DOHH2 (cell line): Measurements from ENCODE around the gene RAB22A.

Experiments used
- CTCF ChIP-seq: fragments of 200-600 bp; sonication (generic); IDR thresholded peaks from one replicate; pipeline ENCODE4 v1.5.1; 2014; ENCODE audit warnings: antibody characterized with exemption, mild to moderate bottlenecking, low read depth, low read length; ENCODE audit not compliant: poor library complexity, severe bottlenecking
- EZH2phosphoT487 ChIP-seq: fragments of 200-600 bp; sonication (generic); IDR thresholded peaks from 2 replicates; pipeline ENCODE4 v1.6.1; 2017; ENCODE audit warnings: borderline replicate concordance, mild to moderate bottlenecking, antibody characterized with exemption, low read length, moderate library complexity, mixed read lengths

DNA sequence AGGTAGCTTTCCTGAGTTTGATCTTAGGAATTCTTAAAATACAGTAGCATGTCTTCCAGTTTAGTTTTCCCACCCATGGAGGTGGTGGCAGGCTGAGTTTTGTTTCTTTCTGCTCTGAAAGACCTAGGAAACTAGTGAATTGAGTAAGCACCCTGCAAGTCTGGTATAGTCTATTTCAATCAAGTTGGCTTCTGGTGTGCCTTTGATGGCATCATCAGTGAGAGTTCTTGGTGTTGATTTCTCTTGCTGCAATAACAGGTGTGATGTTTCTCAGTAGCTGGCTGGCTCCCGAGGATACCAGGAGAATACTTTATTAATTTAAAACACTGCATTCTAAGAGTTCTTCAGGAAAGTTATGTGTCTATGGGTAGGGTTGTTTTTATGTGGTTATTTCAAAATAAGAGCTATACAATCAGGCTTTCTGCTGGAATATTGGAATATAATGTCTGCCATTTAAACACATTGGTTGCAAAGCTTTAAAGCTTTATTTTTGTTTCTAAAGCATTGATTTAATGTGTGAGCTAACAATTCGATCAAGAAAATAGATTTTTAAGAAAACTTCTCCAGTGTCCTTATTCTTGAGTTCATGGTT is 98.5 kb downstream of the RAB22A start:
- TF ChIP-seq CTCF = no peak
- TF ChIP-seq EZH2phosphoT487 = no peak
